ENCODE measurements around the gene MORN2. TPM values are rescaled to one million over a fixed set of nuclear protein-coding genes. Genes with fewer than 3 reads are reported as not detected.

MORN2 gene
- total RNA-seq, 1 experiment from 2014 or later: 12.9 TPM

GRCh38 chr2:38900726-38901125 is 24.9 kb downstream of the MORN2 start:
- no peak for DNase-seq
- no peaks in the 10 kb centered on the region for H3K36me3 Mint-ChIP-seq (ENCODE audit: insufficient read depth, unreplicated experiment)
- H3K4me1 Mint-ChIP-seq (ENCODE audit: low read depth, unreplicated experiment): no peaks in the 10 kb centered on the region
- H3K27ac Mint-ChIP-seq (ENCODE audit: unreplicated experiment): no peak overlapping the region
- no TSS peak for BruUV-seq (replicated peaks)
- CTCF ChIA-PET: interaction anchor here (0.6 kb wide), 1 partner anchor 67 kb away, joined by 14 read pairs; no protein-coding TSS in a partner anchor
- intact Hi-C loops (cut with micrococcal nuclease; ENCODE audit: unreplicated experiment): no loop called here
- no peak for TF ChIP-seq CTCF (IDR thresholded peaks at IDR 0.05; ENCODE audit: unreplicated experiment)
- no peaks in the 10 kb centered on the region for H3K9me3 Mint-ChIP-seq (ENCODE audit: low read depth, unreplicated experiment)
- no peak overlapping the region for H3K4me3 Mint-ChIP-seq (ENCODE audit: low read depth, unreplicated experiment)
- H3K27me3 Mint-ChIP-seq (ENCODE audit: unreplicated experiment): no peaks in the 10 kb centered on the region

GRCh38 chr2:38905251-38905650 is 29.5 kb downstream of the MORN2 start:
- intact Hi-C loops (cut with micrococcal nuclease; ENCODE audit: unreplicated experiment): no loop called here
- CTCF ChIA-PET: no interaction called here

GRCh38 chr2:38907242-38907641 is 31.5 kb downstream of the MORN2 start:
- Mint-ChIP-seq H3K36me3 (ENCODE audit: insufficient read depth, unreplicated experiment) (no peaks in the 10 kb centered on the region), H3K27ac (ENCODE audit: unreplicated experiment) (no peak overlapping the region)
- intact Hi-C loops (cut with micrococcal nuclease; ENCODE audit: unreplicated experiment): no loop called here

More at GRCh38 chr2:38905251-38905650, 29.5 kb downstream of the MORN2 start:
- Mint-ChIP-seq H3K4me3 (ENCODE audit: low read depth, unreplicated experiment) (no peak overlapping the region), H3K27ac (ENCODE audit: unreplicated experiment) (no peak overlapping the region), H3K36me3 (ENCODE audit: insufficient read depth, unreplicated experiment) (no peaks in the 10 kb centered on the region), H3K9me3 (ENCODE audit: low read depth, unreplicated experiment) (no peaks in the 10 kb centered on the region), H3K4me1 (ENCODE audit: low read depth, unreplicated experiment) (no peaks in the 10 kb centered on the region), H3K27me3 (ENCODE audit: unreplicated experiment) (no peaks in the 10 kb centered on the region)
- no TSS peak for BruUV-seq (replicated peaks)
- no peak for TF ChIP-seq CTCF (IDR thresholded peaks at IDR 0.05; ENCODE audit: unreplicated experiment)
- no peak for DNase-seq

GRCh38 chr2:38907743-38908562 is 32.2 kb downstream of the MORN2 start:
- no peak overlapping the region for H3K27ac Mint-ChIP-seq (ENCODE audit: unreplicated experiment)
- no peak for TF ChIP-seq CTCF (IDR thresholded peaks at IDR 0.05; ENCODE audit: unreplicated experiment)
- CTCF ChIA-PET: no interaction called here
- no peaks in the 10 kb centered on the region for H3K9me3 Mint-ChIP-seq (ENCODE audit: low read depth, unreplicated experiment)
- no TSS peak for BruUV-seq (replicated peaks)
- no peak overlapping the region for H3K4me3 Mint-ChIP-seq (ENCODE audit: low read depth, unreplicated experiment)
- H3K27me3 Mint-ChIP-seq (ENCODE audit: unreplicated experiment): no peaks in the 10 kb centered on the region
- H3K4me1 Mint-ChIP-seq (ENCODE audit: low read depth, unreplicated experiment): no peaks in the 10 kb centered on the region
- intact Hi-C loops (cut with micrococcal nuclease; ENCODE audit: unreplicated experiment): no loop called here
- DNase-seq: peak; percentile 3
- H3K36me3 Mint-ChIP-seq (ENCODE audit: insufficient read depth, unreplicated experiment): no peaks in the 10 kb centered on the region

More at GRCh38 chr2:38907242-38907641, 31.5 kb downstream of the MORN2 start:
- no peaks in the 10 kb centered on the region for H3K27me3 Mint-ChIP-seq (ENCODE audit: unreplicated experiment)
- CTCF ChIA-PET: interaction anchor here (0.6 kb wide), 1 partner anchor 9 kb away, joined by 3 read pairs; no protein-coding TSS in a partner anchor
- no peak for TF ChIP-seq CTCF (IDR thresholded peaks at IDR 0.05; ENCODE audit: unreplicated experiment)
- no peak for DNase-seq
- H3K4me1 Mint-ChIP-seq (ENCODE audit: low read depth, unreplicated experiment): no peaks in the 10 kb centered on the region
- BruUV-seq (replicated peaks): no TSS peak
- H3K9me3 Mint-ChIP-seq (ENCODE audit: low read depth, unreplicated experiment): no peaks in the 10 kb centered on the region
- H3K4me3 Mint-ChIP-seq (ENCODE audit: low read depth, unreplicated experiment): no peak overlapping the region
